Stimulated activated CD8-positive, alpha-beta memory T cell treated with anti-CD3 and anti-CD28 coated beads, Interleukin-2, amount 100 ng/mL, for 48 hours (primary cell): ENCODE measurements around the gene CCDC28B.
"Not testable (repeated sequence)": the region's sequence is repeated elsewhere in the genome, so short reads cannot be mapped to it uniquely, and the experiment has no call there.

Experiments
- DNase-seq, 2 donors: peaks; one replicate each; pipeline ENCODE4 v3.0.0-alpha.2; 2020; ENCODE audit warnings: low read depth in 2 of 2

The CCDC28B gene

DNA sequence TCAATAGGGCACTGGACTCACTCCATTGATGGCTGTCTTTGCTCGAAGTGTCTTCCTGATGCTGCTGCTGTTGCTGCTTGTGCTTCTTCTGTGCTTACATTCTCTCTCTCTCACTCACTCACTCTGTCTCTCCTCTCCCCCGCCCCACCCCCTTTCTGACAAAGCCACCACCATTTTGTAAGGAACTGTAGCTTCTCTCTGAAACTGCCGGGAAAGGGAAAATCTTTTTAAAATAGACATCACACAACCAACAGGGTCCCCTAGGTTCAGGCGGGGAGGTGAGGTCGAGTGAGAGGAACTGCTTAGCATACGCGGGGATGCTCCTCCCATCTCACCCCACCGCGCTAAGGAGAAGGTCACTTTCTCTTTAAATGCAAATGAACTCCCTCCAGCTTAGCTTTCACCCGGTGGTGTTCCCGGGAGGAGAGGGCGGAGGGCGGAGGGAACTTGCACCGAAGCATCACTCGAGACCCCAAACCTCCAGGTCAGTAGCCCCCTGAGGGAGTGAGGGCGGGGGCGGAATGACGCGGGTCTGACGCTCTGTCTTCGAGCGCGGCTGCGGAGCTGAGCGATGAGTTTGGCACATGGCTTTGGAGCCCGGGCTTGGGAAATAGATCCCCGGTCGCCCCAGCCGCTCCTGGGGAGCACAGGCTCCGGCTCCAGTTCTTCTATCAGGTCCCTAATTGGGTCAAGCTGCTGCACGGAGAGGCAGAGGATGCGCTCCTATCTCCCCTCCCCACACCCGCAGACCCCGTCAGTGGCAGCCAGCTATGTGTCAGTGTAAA lies at the start of gene CCDC28B:
CCDC28B (plus strand) TSS at position 370 of the 785 bp plus-strand sequence. CDS start 1,341 bp downstream, outside the sequence.
- DNase-seq = peak; percentile 35 to 41

DNA sequence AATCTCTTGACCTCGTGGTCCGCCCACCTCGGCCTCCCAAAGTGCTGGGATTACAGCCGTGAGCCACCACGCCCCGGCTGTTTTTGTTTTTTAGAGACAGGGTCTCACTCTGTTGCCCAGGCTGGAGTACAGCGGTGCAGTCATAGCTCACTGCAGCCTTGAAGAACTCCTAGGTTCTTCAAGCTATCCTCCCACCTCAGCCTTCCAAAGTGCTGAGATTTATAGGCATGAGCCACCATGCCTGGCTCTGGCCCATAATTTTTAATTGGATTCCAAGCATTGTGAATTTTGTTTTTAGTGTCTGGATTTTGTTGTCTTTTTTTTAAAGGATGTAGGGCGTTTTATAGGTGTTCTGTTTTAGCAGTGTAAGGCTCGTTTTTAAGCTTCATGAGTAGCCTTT lies 49.5 kb upstream of the CCDC28B start:
- no peak for DNase-seq

DNA sequence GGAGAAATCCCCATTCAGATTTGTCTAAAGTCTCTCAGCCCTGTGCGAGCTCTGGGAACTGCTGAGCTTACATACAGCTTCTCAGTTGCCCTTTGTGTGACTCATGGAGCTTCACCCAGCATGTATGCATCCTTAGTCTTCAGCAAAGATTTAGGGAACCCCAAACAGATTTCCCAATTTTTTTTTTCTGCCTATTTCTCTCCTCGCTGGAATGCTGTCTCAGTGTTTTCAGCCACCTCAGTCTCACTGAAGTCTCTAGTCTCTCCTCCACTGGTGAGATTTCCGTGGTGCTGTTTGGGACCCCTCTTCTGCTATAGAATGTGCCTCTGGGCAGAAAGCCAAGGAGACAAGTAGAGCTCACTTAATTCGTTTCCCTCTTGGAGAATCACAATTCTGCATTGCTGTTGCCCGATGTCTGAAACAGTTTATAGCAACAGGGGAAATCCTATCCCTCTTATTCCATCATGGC lies 49.0 kb upstream of the CCDC28B start:
- no peak for DNase-seq

DNA sequence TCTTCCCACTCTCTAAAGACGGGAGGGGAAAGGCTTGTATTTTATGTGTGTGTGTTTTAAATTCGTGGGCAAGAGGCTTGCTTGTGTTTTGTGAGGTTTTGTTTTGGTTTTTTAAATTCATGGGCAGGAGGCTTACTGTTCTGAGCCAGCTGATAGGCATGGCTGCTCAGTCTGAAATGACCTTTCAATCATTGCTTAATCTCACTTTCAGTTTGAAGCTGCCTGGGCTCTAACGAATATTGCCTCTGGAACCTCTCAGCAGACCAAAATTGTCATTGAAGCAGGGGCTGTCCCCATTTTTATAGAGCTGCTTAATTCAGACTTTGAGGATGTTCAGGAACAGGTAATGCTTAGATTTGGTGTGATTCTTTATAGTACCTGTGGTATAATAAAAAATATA lies 41.2 kb upstream of the CCDC28B start:
- no peak for DNase-seq

DNA sequence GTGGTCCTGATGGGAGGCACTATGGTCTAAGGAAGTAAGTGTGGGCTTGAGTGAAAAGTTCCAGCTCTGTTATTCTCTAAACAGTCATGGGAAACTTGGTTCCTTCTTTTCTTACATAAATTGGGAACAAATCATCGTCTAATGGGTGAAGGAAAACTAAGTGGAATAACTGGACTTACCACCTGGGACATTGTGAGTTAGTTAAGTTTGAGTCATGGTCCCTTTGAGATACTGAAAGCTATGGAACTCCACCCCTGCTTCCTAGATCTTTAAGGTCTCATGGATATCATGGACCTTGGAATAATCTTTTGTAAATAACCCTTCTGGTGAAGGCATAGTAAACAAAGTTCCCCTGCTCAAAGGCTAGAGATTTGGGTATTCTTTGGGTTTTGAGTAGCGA lies 37.0 kb upstream of the CCDC28B start:
- DNase-seq = no peak

DNA sequence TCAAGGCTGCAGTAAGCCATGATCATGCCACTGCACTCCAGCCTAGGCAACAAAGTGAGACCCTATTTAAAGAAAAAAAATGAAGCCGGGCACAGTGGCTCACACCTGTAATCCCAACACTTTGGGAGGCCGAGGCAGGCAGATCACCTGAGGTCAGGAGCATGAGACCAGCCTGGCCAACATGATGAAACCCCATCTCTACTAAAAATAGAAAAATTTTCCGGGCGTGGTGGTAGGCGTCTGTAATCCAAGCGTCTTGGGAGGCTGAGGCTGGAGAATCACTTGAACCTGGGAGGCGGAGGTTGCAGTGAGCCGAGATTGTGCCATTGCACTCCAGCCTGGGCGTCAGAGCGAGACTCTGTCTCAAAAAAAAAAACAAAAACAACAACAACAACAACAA lies 34.8 kb upstream of the CCDC28B start:
- not testable (repeated sequence) for DNase-seq

DNA sequence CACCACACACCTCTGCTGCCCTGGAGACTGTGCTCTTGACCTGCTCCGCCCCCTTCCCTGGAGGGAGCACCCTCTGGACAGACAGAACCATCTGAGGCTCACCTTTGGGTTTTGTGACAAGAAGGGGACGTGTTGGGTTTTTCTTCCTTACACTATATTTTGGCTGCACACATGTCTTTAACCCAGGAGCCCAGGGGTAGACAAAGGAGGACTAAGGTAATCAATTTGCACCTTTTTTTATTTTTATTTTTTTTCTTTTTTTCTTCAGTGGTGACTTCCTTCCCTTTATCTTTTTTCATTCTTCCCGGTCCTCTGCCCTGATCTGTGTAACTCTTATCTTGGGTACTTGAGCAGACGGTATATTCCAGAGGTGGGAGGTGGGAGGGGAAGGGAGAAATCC lies 29.4 kb upstream of the CCDC28B start:
- no peak for DNase-seq

DNA sequence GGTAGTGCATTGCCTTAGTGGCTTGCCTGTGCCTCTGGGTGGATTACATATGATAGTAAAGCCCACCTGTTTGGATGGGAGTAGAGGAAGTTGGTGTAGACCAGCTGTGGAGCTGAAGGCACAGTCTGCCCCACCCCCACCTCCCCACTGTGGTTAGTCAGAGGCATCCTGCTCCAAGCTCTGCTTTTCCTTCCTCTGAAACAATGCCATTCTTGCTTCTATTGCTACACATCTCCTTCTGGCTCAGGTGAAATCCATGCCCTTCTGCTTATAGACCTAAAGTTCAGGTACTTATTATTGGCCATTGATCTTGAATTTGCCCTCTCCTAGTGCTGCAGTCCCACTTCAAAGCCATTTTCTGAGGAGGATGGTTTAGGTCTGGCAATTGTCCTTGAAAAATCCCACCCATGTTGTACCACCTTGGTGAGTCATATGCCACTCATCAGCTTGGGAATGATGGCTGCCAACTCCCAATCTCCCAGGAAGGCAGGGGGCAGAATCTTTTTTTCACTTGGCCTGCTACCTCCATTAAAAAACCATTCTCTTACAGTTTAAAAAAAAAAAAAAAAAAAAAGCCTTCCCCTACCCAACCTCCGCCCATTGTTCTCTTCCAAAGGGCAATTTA lies 27.7 kb upstream of the CCDC28B start:
- DNase-seq = no peak

DNA sequence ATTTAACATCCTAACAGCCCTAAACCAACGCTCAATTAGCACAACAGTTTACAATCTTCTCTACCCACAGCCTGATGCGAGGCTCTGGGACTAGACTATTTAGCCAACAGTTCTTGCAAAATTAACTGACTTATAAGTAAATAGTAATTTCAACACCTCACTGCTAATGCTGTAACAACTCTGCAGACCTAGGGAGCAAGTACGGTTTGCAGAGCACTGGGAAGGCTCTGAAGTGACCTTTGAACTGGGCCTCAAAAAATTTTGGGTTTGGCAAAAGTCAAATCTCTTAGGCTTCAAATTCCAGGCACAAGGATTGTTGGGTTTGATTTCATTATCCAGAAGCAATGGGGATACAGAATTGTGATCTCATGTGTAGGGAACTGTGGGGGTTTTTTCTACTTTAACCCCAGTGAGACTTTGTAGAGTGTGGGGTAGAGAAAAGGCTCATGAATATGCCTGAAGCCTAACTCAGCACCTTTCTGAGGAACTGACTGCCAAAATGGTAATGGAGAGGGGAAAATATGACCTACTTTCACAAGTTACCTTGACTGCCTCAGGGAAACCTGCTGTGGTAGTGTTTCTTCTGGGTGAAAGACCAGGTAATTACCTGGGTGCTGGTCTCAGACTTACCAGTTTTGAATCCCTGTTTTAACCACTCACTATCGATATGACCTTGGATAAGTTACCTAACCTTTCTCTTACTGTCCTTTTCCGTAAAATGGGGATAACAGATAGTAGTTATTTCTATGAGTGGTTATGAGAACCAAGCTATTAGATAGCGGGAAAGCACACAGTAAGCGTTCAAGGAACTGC lies 21.8 kb upstream of the CCDC28B start:
- no peak for DNase-seq

DNA sequence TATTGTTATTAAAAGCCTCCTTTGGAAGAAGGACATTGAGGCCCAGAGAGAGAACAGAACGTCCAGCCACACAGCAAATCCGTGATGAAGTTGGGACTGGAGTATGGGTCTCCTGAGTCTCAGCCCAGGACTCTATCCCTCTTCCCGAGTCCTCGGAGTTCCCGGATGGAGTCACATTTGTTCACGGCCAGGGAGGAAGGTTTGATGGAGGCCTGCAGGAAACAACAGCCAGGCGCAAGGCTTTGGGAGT lies 21.3 kb upstream of the CCDC28B start:
- no peak for DNase-seq

DNA sequence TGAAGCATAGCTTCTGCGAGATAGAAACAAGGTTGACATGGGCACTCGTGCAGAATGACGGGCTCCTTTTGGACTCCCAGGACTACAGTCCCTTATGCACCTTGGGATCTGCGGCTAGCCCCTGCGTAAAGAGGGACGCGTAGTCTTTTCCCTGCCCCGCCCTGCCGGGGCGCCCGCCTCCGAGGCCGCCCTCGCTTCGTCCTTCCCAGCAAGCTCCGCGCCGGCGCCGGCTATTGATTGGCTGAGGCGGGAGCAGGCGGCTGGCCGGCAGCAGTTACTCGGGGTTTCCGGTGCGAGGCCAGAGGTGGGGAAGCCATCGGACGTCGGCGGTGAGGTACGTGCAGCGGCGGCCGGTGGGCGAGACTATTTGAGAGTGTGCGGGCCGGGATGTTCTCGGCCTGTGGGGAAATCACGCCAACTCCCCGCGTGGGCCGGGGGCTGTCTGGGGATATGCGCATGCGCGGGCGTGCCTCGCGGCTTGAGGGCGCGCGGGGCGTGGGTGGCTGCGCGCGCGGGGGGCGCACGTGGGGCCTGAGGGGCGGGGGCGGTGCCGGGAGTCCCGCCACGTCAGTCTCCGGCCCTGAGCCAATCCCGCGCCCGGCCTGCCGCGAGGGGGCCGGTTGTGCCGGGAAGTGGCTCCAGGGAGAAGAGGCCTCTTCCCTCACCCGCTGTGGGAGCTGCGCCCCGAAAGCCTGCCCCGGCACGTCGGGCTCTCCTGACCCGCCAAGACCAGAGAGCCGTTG lies 20.8 kb upstream of the CCDC28B start, which contains the start of gene TXLNA:
TXLNA (plus strand) TSS at position 233 of the 743 bp plus-strand sequence. CDS start 671 bp downstream, outside the sequence.
- DNase-seq = peak; percentile 90

DNA sequence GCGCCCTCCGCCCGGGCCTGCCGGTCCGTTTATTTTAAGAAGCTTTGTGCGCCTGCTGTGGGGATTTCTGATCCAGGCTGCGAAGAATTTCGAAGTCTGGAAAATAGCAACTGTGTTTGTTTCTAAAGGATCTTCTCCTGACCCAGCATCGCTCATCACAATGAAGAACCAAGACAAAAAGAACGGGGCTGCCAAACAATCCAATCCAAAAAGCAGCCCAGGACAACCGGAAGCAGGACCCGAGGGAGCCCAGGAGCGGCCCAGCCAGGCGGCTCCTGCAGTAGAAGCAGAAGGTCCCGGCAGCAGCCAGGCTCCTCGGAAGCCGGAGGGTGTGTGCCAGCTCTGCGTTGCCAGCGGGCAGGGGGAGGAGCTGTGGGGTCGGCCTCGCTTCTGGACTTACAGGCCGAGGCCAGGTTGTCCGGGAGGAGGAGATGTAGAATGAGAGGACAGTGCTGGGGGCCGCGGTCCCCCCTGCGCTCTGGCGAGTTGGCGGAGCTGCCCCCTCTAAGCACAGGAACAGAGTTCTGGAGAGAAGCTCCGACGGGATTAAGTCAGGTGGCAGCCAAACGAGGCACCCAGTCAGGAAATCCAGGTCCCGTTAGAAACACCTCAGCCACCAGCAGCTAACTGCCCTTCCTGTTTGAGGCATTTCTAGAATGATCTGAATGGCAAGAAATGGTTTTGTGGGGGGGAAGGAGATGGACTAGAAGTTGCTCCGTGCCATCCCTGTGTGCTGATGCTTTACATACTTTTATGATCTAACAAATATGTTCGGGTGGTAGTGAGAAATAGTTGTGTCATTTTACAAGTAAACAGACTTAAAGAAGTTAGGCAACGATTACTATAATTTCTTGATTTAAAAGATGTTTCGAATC lies 20.0 kb upstream of the CCDC28B start:
- DNase-seq = no peak

DNA sequence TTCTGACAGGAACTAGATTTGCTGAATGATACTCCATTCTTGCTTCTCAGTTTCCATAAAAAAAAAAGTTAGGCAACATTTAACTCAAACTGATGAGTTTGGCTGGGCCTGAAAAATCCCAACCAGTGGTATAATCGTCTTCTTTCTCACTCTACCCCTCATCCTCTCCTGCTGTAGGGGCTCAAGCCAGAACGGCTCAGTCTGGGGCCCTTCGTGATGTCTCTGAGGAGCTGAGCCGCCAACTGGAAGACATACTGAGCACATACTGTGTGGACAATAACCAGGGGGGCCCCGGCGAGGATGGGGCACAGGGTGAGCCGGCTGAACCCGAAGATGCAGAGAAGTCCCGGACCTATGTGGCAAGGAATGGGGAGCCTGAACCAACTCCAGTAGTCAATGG lies 19.3 kb upstream of the CCDC28B start:
- DNase-seq = no peak

DNA sequence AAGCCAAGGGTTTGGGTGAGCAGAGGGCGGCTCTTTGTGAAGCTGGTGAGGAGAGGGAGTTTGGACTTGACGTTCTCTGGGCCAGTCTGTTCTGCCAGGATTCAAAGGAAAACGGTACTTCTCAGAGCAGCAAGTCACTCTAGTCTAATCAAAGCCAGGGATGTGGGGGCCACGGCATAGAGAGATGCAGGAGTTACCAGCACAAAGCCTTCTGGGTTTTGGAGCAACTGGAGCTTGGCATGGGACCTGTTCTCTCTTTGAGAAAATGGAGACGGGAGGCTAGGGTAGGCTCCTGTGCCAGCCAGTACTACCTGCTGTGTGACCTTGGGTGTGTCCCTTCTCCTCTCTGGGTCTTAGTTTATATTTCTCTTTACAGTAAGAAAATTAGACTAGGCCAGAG lies 18.8 kb upstream of the CCDC28B start:
- DNase-seq = no peak

DNA sequence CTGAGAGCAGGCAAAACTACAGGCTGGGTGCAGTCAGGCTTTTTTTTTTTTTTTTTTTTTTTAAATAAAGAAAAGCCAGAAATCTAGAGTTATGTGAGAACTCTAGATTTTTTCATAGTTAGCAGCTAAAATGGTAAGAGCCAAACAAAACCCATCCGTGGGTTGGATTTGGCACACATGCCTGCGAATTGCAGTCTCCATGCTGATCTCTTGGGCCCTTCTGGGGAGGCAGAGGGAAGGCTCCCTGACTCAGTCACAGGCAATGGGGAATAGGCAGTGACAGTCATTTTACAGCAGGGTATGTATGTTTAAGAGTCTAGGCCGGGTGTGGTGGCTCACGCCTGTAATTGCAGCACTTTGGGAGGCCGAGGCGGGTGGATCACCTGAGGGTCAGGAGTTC lies 18.3 kb upstream of the CCDC28B start:
- no peak for DNase-seq

DNA sequence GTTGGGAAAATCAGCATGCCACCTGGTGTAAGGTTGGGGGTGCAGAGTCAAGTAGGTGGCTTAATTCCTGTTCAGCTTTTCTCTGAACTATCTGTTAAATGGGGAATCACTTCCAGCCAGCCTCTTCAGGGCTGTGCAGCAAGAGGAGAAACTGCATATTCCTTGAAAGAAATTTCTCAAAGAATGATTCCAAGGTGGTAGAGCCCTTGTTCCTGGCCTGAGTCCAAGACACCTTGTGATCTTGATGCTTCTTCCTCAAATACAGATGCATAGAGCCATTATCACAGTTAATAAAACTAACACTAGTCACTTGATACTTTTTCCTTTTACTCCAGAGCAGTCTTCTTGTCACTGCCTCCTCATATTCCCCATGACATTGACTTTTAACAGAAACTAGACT lies 15.7 kb upstream of the CCDC28B start:
- no peak for DNase-seq

DNA sequence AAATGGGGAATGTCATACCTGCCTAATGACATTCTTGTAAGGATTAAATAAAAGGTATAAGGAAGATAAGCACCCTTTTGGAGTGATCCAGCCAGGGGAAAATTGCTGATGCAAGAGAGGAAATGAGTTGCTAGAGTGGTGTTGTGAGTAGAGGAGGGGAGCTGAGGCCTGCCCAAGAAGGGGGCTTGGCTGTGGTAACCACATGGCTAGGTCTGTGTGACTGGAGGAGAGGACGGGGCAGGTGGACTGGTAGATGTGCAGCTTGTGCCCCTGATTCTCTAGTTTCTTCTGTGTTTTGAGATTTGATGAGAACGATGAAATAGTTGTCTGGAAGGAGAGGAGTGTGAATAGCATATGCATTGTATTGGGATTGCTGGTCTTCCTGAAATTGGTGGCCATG lies 14.3 kb upstream of the CCDC28B start:
- DNase-seq = no peak

DNA sequence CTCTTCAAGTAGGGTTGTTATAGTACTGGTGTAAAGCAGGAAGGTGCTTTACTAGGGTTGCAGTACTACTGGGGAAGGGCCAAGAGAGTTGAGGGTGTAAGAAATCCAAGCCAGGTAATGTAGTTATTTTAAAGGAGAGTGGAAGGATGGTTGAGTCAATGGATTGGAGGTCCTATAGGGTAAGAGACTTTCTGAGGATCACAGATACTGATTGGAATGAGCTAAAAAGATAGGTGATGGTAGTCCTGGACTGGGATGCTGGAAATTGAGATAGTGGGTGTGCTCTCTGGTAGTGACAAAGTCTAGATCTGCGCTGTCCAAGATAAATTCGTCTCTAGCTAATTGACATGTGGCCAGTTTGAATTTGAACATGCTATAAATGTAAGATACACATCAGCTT lies 13.9 kb upstream of the CCDC28B start:
- no peak for DNase-seq

DNA sequence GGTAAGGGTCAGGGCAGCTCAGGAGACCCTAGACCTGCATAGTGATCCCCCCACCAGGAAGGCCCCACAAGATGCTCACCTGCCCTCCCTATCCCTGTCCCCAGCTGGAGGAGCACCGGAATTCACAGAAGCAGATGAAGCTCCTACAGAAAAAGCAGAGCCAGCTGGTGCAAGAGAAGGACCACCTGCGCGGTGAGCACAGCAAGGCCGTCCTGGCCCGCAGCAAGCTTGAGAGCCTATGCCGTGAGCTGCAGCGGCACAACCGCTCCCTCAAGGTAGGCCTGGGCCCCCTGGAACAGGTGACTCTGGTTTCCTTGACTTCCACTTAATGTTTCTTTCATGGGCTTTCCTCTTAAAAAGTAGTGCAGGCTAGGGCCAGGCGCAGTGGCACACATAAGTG lies 12.5 kb upstream of the CCDC28B start:
- no peak for DNase-seq

DNA sequence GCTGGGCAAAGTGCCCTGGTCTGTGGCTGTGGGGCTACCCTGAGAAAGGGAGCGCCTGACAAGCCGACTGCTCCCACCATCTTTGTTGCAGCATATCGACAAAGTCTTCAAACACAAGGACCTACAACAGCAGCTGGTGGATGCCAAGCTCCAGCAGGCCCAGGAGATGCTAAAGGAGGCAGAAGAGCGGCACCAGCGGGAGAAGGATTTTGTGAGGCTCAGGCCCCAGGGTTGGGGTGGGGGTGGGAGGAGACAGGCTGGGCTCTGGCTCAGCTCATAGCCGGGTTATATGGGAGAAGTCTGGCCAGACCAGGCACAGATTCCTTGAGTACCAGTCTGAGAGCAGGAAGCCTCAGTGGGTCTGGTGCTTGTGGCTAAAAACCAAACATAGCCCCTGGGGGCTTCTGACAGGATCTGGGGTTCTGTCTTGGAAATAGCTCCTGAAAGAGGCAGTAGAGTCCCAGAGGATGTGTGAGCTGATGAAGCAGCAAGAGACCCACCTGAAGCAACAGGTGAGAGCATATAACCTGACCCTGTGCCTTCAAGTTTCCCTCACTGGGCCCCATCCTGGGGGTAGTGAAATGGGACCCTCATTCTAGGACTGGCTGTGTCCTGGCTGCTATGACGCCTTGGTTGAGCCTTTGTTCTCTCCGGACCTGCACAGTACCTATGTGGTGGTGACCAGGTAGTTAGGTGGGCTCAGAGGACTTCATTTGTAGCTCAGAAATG lies 8.0 kb upstream of the CCDC28B start:
- DNase-seq = no peak
